Tibial nerve (tissue), 4 donors: ENCODE measurements around the gene SOCS7. TPM values are rescaled to one million over a fixed set of nuclear protein-coding genes. Genes with fewer than 3 reads are reported as not detected.
A peak's percentile ranks its signal among the peaks of the same experiment; 100 is the strongest.

Experiments
- DNase-seq, 2 donors: peaks; one replicate each; pipeline ENCODE4 v3.0.0-alpha.2; 2019; ENCODE audit warnings: low spot score in 2 of 2
- H3K27ac ChIP-seq, 4 donors: fragments of 200-600 bp; sonication (generic) in 3 of 4; one replicate each; pipeline ENCODE4 v1.5.1; 2017 to 2019; ENCODE audit warnings: mild to moderate bottlenecking in 1 of 4
- H3K27me3 ChIP-seq, 2 donors: fragments of 200-600 bp; sonication (generic) in 1 of 2; one replicate each; pipeline versions ENCODE4 v1.5.1 to v1.6.0; 2017 to 2019
- H3K36me3 ChIP-seq, 3 donors: fragments of 200-600 bp; sonication (generic); one replicate each; pipeline ENCODE4 v1.5.1; 2018 to 2019
- H3K4me1 ChIP-seq, 4 donors: fragments of 200-600 bp; sonication (generic) in 3 of 4; one replicate each; pipeline ENCODE4 v1.5.1; 2017 to 2019
- H3K4me3 ChIP-seq, 4 donors: fragments of 200-600 bp; sonication (generic) in 3 of 4; one replicate each; pipeline ENCODE4 v1.5.1; 2017 to 2019; ENCODE audit warnings: mild to moderate bottlenecking in 1 of 4, moderate library complexity in 1 of 4
- H3K9me3 ChIP-seq, 4 donors: fragments of 200-600 bp; sonication (generic) in 3 of 4; one replicate each; pipeline ENCODE4 v1.5.1; 2017 to 2019
- CTCF ChIP-seq, 5 experiments: fragments of 200-600 bp in 3 of 5; fragments of 450-650 bp in 2 of 5; sonication (generic) in 3 of 5; IDR thresholded peaks; one replicate each; pipeline ENCODE4 v1.5.1; 2016 to 2019; ENCODE audit warnings: antibody characterized with exemption in 5 of 5, mild to moderate bottlenecking in 3 of 5, moderate library complexity in 2 of 5
- EP300 ChIP-seq, 2 donors: sonication (generic); formaldehyde crosslinking; IDR thresholded peaks; one replicate each; pipeline ENCODE4 v1.6.1; 2017; ENCODE audit warnings: antibody characterized with exemption in 2 of 2, mild to moderate bottlenecking in 1 of 2
- POLR2A ChIP-seq, 2 donors: fragments of 450-650 bp; IDR thresholded peaks; one replicate each; pipeline ENCODE4 v1.6.1; 2017; ENCODE audit warnings: antibody characterized with exemption in 2 of 2, mild to moderate bottlenecking in 2 of 2, moderate library complexity in 2 of 2
- WGBS, 2 donors: methylation state at CpG; one replicate each; pipeline ENCODE4 v1.1.5; 2018; 5-methylcytosine and 5-hydroxymethylcytosine counted together
- total RNA-seq, 4 donors: library from RNA; depleted of rRNA; stranded (reverse); fragments of >200 nt; gene quantifications; one replicate each; pipeline ENCODE4 v1.1.0, GENCODE V29; 2016

The SOCS7 gene
- total RNA-seq, 4 donors from 2014 or later = 14.7 to 26.4 (median 17.8) TPM

- no peaks in the 10 kb centered on the region for H3K36me3 ChIP-seq
- TF ChIP-seq EP300 (IDR thresholded peaks at IDR 0.05) (no peak), CTCF (IDR thresholded peaks at IDR 0.05) (no peak), POLR2A (IDR thresholded peaks at IDR 0.05) (no peak)
- H3K4me1 ChIP-seq = peaks cover 0 to 9% (median 4%) of the 10 kb centered on the region in 4 donors
- H3K27me3 ChIP-seq = no peaks in the 10 kb centered on the region
- no peak overlapping the region for H3K4me3 ChIP-seq
- no peak overlapping the region for H3K27ac ChIP-seq
- WGBS, 2 donors = 39 to 59% methylated on average over 5 of the region's 5 CpGs
- no peaks in the 10 kb centered on the region for H3K9me3 ChIP-seq
- DNase-seq = peak; percentile 21 to 43
Observed at GRCh38 chr17:38341035-38341721, 10.5 kb upstream of the SOCS7 start.

GRCh38 chr17:38342886-38343607, 8.6 kb upstream of the SOCS7 start:
- DNase-seq = no peak
- TF ChIP-seq POLR2A (IDR thresholded peaks at IDR 0.05) (no peak), CTCF (IDR thresholded peaks at IDR 0.05) (no peak), EP300 (IDR thresholded peaks at IDR 0.05) (no peak)
- H3K9me3 ChIP-seq = no peaks in the 10 kb centered on the region
- no peak overlapping the region for H3K27ac ChIP-seq
- H3K4me3 ChIP-seq = no peak overlapping the region
- WGBS, 2 donors = 84 to 87% methylated on average over 10 to 13 of the region's 18 CpGs
- no peaks in the 10 kb centered on the region for H3K36me3 ChIP-seq
- no peaks in the 10 kb centered on the region for H3K27me3 ChIP-seq
- peaks cover 0 to 9% (median 4%) of the 10 kb centered on the region in 4 donors for H3K4me1 ChIP-seq

- no peak for DNase-seq
- Histone ChIP-seq H3K9me3 (no peaks in the 10 kb centered on the region), H3K4me1 (peaks cover 0 to 9% (median 4%) of the 10 kb centered on the region in 4 donors), H3K27me3 (no peaks in the 10 kb centered on the region), H3K36me3 (no peaks in the 10 kb centered on the region), H3K27ac (no peak within 1 kb of the TSS), H3K4me3 (no peak within 1 kb of the TSS)
- WGBS, 2 donors = 75 to 77% methylated on average over 18 of the region's 18 CpGs
- no peak for TF ChIP-seq EP300 (IDR thresholded peaks at IDR 0.05)
Observed at GRCh38 chr17:38343608-38344419, 7.8 kb upstream of the SOCS7 start, which contains the start of gene GPR179. TSS of gene GPR179 (minus strand) at chr17:38343956. CDS start at chr17:38343789, 167 bp downstream.

GRCh38 chr17:38344420-38344745, 7.3 kb upstream of the SOCS7 start:
- 82 to 85% methylated on average over 3 of the region's 3 CpGs for WGBS, 2 donors
- DNase-seq = no peak
- H3K9me3 ChIP-seq = no peaks in the 10 kb centered on the region
- peaks cover 0 to 9% (median 4%) of the 10 kb centered on the region in 4 donors for H3K4me1 ChIP-seq
- H3K27me3 ChIP-seq = no peaks in the 10 kb centered on the region
- H3K36me3 ChIP-seq = no peaks in the 10 kb centered on the region
- no peak overlapping the region for H3K27ac ChIP-seq
- TF ChIP-seq CTCF (IDR thresholded peaks at IDR 0.05) = no peak
- no peak for TF ChIP-seq EP300 (IDR thresholded peaks at IDR 0.05)
- TF ChIP-seq POLR2A (IDR thresholded peaks at IDR 0.05) = no peak
- no peak overlapping the region for H3K4me3 ChIP-seq

GRCh38 chr17:38345743-38346142, 5.9 kb upstream of the SOCS7 start:
- no peak overlapping the region for H3K27ac ChIP-seq
- 83 to 93% methylated on average over 7 of the region's 7 CpGs for WGBS, 2 donors
- H3K27me3 ChIP-seq = no peaks in the 10 kb centered on the region
- no peak overlapping the region for H3K4me3 ChIP-seq
- peaks cover 0 to 9% (median 4%) of the 10 kb centered on the region in 4 donors for H3K4me1 ChIP-seq
- no peak for TF ChIP-seq POLR2A (IDR thresholded peaks at IDR 0.05)
- no peak for TF ChIP-seq EP300 (IDR thresholded peaks at IDR 0.05)
- TF ChIP-seq CTCF (IDR thresholded peaks at IDR 0.05) = no peak
- no peaks in the 10 kb centered on the region for H3K36me3 ChIP-seq
- H3K9me3 ChIP-seq = no peaks in the 10 kb centered on the region
- DNase-seq = no peak
